H1 (cell line): ENCODE results near the gene UBE4B. TPM values are rescaled to one million over a fixed set of nuclear protein-coding genes. Genes with fewer than 3 reads are reported as not detected.

Experiments
- CTCF ChIA-PET: fragments of 300-600 bp; sonication (Branson Sonifier 250); formaldehyde crosslinking; loops from one replicate; lab custom pipeline; 2021; ENCODE audit not compliant: partially characterized antibody; lab: Charles Lee
- POLR2A ChIA-PET: fragments of 300-600 bp; sonication (Branson Sonifier 250); formaldehyde crosslinking; loops from one replicate; lab custom pipeline; 2021; ENCODE audit warnings: inconsistent platforms; ENCODE audit not compliant: partially characterized antibody; lab: Charles Lee
- DNase-seq, 2 experiments: peaks; one replicate each; pipeline versions ENCODE4 v3.0.0 to v3.0.0-alpha.2; 2010 to 2022; ENCODE audit warnings: low spot score in 2 of 2, low read depth in 1 of 2, mixed read lengths in 1 of 2
- FAIRE-seq: peaks from 2 replicates; lab custom pipeline; 2011; peaks lifted over from hg19 to GRCh38; lab: Jason Lieb, UNC
- H2AFZ ChIP-seq: 2 replicates; pipeline ENCODE4 v1.8.1; 2012; ENCODE audit warnings: low read length, inconsistent platforms
- H2AK5ac ChIP-seq: 2 replicates; pipeline ENCODE4 v1.6.1; 2013; ENCODE audit warnings: low read depth, low read length
- H2BK120ac ChIP-seq: replicated peaks from 2 replicates; pipeline ENCODE3; 2013; ENCODE audit warnings: low read depth, low read length, inconsistent platforms
- H2BK12ac ChIP-seq: 2 replicates; pipeline ENCODE4 v1.6.1; 2013; ENCODE audit warnings: low read depth, low read length
- H2BK15ac ChIP-seq: 2 replicates; pipeline ENCODE4 v1.6.1; 2013; ENCODE audit warnings: low read length
- H2BK20ac ChIP-seq: 2 replicates; pipeline ENCODE4 v1.6.1; 2013; ENCODE audit warnings: low read length
- H2BK5ac ChIP-seq: 2 replicates; pipeline ENCODE4 v1.6.1; 2013; ENCODE audit warnings: low read depth, low read length
- H3K14ac ChIP-seq: 2 replicates; pipeline ENCODE4 v1.6.1; 2013; ENCODE audit warnings: inconsistent platforms; ENCODE audit not compliant: insufficient read length
- H3K18ac ChIP-seq: 2 replicates; pipeline ENCODE4 v1.6.1; 2013; ENCODE audit warnings: low read length; ENCODE audit errors: extremely low read depth
- H3K23ac ChIP-seq: 2 replicates; pipeline ENCODE4 v1.6.1; 2013; ENCODE audit warnings: inconsistent platforms; ENCODE audit not compliant: insufficient read length
- H3K23me2 ChIP-seq: 2 replicates; pipeline ENCODE4 v1.6.1; 2013; ENCODE audit warnings: low read depth, low read length
- H3K27ac ChIP-seq: 2 replicates; pipeline ENCODE4 v1.6.1; 2011; ENCODE audit warnings: low read depth, low read length, inconsistent platforms
- H3K27me3 ChIP-seq, 4 experiments: replicated peaks in 1 of 4; 1 replicate in 1 of 4; 2 replicates in 3 of 4; pipeline versions ENCODE4 v1.6.1 to v1.8.1; 2011 to 2013; ENCODE audit warnings: low read length in 3 of 4, mild to moderate bottlenecking in 3 of 4, inconsistent platforms in 2 of 4, mixed read lengths in 2 of 4, moderate library complexity in 1 of 4; ENCODE audit not compliant: control insufficient read depth in 3 of 4, insufficient read depth in 3 of 4; ENCODE audit errors: extremely low read depth in 1 of 4
- H3K36me3 ChIP-seq, 4 experiments: 2 replicates each; pipeline versions ENCODE4 v1.6.1 to v1.8.1; 2011 to 2013; ENCODE audit warnings: mild to moderate bottlenecking in 4 of 4, low read length in 3 of 4, moderate library complexity in 2 of 4, control low read depth in 1 of 4, inconsistent platforms in 1 of 4; ENCODE audit not compliant: insufficient read depth in 4 of 4, control insufficient read depth in 2 of 4
- H3K4ac ChIP-seq: replicated peaks from 2 replicates; pipeline ENCODE3; 2013; ENCODE audit warnings: low read length, low read depth, mixed read lengths, inconsistent platforms; ENCODE audit not compliant: insufficient read length
- H3K4me1 ChIP-seq, 4 experiments: replicated peaks in 1 of 4; 1 replicate in 1 of 4; 2 replicates in 3 of 4; pipeline versions ENCODE4 v1.6.1 to v1.8.1; 2011 to 2013; ENCODE audit warnings: low read length in 3 of 4, inconsistent platforms in 2 of 4, mixed read lengths in 1 of 4; ENCODE audit not compliant: insufficient read depth in 4 of 4, control insufficient read depth in 3 of 4
- H3K4me2 ChIP-seq, 2 experiments: 2 replicates each; pipeline versions ENCODE4 v1.6.1 to v1.8.1; 2011 to 2013; ENCODE audit warnings: low read depth in 2 of 2, low read length in 2 of 2, control low read depth in 1 of 2, inconsistent platforms in 1 of 2, mild to moderate bottlenecking in 1 of 2; ENCODE audit not compliant: insufficient read depth in 1 of 2
- H3K4me3 ChIP-seq, 4 experiments: fragments of 200-600, 300-600 bp in 1 of 4; sonication (generic), shearing (Covaris generic), sonication (Bioruptor Twin) in 1 of 4; 2 replicates each; pipeline versions ENCODE4 v1.5.1 to v1.8.1; 2011 to 2016; ENCODE audit warnings: low read length in 4 of 4, low read depth in 3 of 4, control low read depth in 2 of 4, inconsistent platforms in 2 of 4, mild to moderate bottlenecking in 2 of 4, mixed read lengths in 1 of 4, moderate library complexity in 1 of 4; ENCODE audit not compliant: insufficient read depth in 2 of 4; ENCODE audit errors: extremely low read depth in 1 of 4
- H3K56ac ChIP-seq: replicated peaks from 2 replicates; pipeline ENCODE3; 2013; ENCODE audit warnings: low read depth, mild to moderate bottlenecking, mixed read lengths, low read length, inconsistent platforms; ENCODE audit not compliant: insufficient read length
- H3K79me1 ChIP-seq: 2 replicates; pipeline ENCODE4 v1.6.1; 2013; ENCODE audit warnings: low read depth, low read length, control low read depth
- H3K79me2 ChIP-seq, 2 experiments: 2 replicates each; pipeline versions ENCODE4 v1.6.1 to v1.8.1; 2012 to 2013; ENCODE audit warnings: low read length in 2 of 2, mild to moderate bottlenecking in 2 of 2, inconsistent platforms in 1 of 2; ENCODE audit not compliant: insufficient read depth in 2 of 2, control insufficient read depth in 1 of 2
- H3K9ac ChIP-seq, 4 experiments: replicated peaks in 1 of 4; 1 replicate in 1 of 4; 2 replicates in 3 of 4; pipeline versions ENCODE4 v1.6.1 to v1.8.1; 2011 to 2013; ENCODE audit warnings: low read depth in 3 of 4, low read length in 3 of 4, control low read depth in 2 of 4, mild to moderate bottlenecking in 2 of 4, moderate library complexity in 2 of 4, inconsistent platforms in 1 of 4; ENCODE audit errors: extremely low read depth in 1 of 4
- H3K9me3 ChIP-seq, 2 experiments: 2 replicates each; pipeline versions ENCODE4 v1.6.1 to v1.8.1; 2012 to 2013; ENCODE audit warnings: mild to moderate bottlenecking in 2 of 2, moderate library complexity in 2 of 2, control low read depth in 1 of 2, inconsistent platforms in 1 of 2, low read depth in 1 of 2, low read length in 1 of 2, mixed read lengths in 1 of 2; ENCODE audit not compliant: insufficient read depth in 2 of 2
- H4K20me1 ChIP-seq, 2 experiments: replicated peaks in 1 of 2; 2 replicates each; pipeline versions ENCODE3 to v1.8.1; 2011 to 2013; ENCODE audit warnings: inconsistent platforms in 2 of 2, low read length in 2 of 2, mild to moderate bottlenecking in 1 of 2; ENCODE audit not compliant: insufficient read depth in 2 of 2, control insufficient read depth in 1 of 2
- H4K5ac ChIP-seq: 2 replicates; pipeline ENCODE4 v1.6.1; 2013; ENCODE audit warnings: low read length, low read depth, mixed read lengths, inconsistent platforms; ENCODE audit not compliant: insufficient read length
- H4K8ac ChIP-seq: 2 replicates; pipeline ENCODE4 v1.8.0; 2013; ENCODE audit warnings: mild to moderate bottlenecking, moderate library complexity, low read length, inconsistent platforms; ENCODE audit not compliant: insufficient read depth; ENCODE audit errors: extremely low read depth
- H4K91ac ChIP-seq: replicated peaks from 2 replicates; pipeline ENCODE3; 2013; ENCODE audit warnings: low read length, mixed read lengths, inconsistent platforms; ENCODE audit not compliant: insufficient read length
- FOSL1 ChIP-seq: IDR thresholded peaks from 2 replicates; pipeline ENCODE4 v1.6.1; 2011; ENCODE audit warnings: mild to moderate bottlenecking, low read depth, low read length, moderate library complexity; ENCODE audit not compliant: insufficient read depth
- KDM1A ChIP-seq: fragments of 200-600, 300-600 bp; sonication (generic); IDR thresholded peaks from 2 replicates; pipeline ENCODE4 v1.7.1; 2016; ENCODE audit warnings: mild to moderate bottlenecking, low read length, borderline replicate concordance
- MAFK ChIP-seq: IDR thresholded peaks from 2 replicates; pipeline ENCODE4 v1.6.1; 2012; ENCODE audit warnings: low read depth, mild to moderate bottlenecking, improper control_type of control experiment, low read length
- MAX ChIP-seq: IDR thresholded peaks from 2 replicates; pipeline ENCODE4 v1.6.1; 2012; ENCODE audit warnings: inconsistent platforms
- WGBS, 2 experiments: shearing (Covaris generic) in 1 of 2; methylation state at CpG; one replicate each; pipeline versions ENCODE4 v1.1.6 to v1.1.7; 2013 to 2015; ENCODE audit warnings: low lambda C conversion rate in 2 of 2, mixed read lengths in 2 of 2, inconsistent platforms in 1 of 2, low coverage in 1 of 2, missing lambda C conversion rate in 1 of 2; ENCODE audit not compliant: insufficient replicate concordance in 2 of 2, insufficient coverage in 1 of 2, insufficient read length in 1 of 2; ENCODE audit errors: extremely low coverage in 1 of 2, missing lambda C conversion rate in 1 of 2; 5-methylcytosine and 5-hydroxymethylcytosine counted together
- polyA plus RNA-seq, 7 experiments: library from polyadenylated mRNA; depleted of rRNA in 3 of 7; stranded (reverse) in 5 of 7; unstranded in 2 of 7; fragments of >200 nt in 5 of 7; fragments of 200-250 nt in 2 of 7; gene quantifications; 1 replicate in 5 of 7; 2 replicates in 1 of 7; 4 replicates in 1 of 7; pipeline versions ENCODE4 v1.2.1 to v1.2.3, GENCODE V29; 2011 to 2013; ENCODE audit warnings: missing spikeins in 2 of 7, mixed read lengths in 2 of 7
- total RNA-seq: library from RNA; stranded (reverse); fragmentation: NEBNext Ultra II Directional; extraction: Animal tissue kit (Norgen Biotek cat#: 25700); gene quantifications from 2 replicates; pipeline ENCODE4 v1.2.1, GENCODE V29; 2021

The UBE4B gene
- total and polyA plus RNA-seq, 2 of the 8 experiments (the other 6 are each of a cell fraction or from before 2014, with no cell fraction given) = 24.5 to 90.1 TPM

- FAIRE-seq (no peak), DNase-seq (no peak)
- no peaks in the 10 kb centered on the region for H3K27me3 ChIP-seq
- no peak overlapping the region for H3K27ac ChIP-seq
- peaks cover 2 to 4% (median 2%) of the 10 kb centered on the region in 4 experiments; a peak in 4 of 7 replicates for H3K4me1 ChIP-seq
- no peak overlapping the region for H4K5ac ChIP-seq
- peaks cover 4% of the 10 kb centered on the region in 2 experiments for H4K20me1 ChIP-seq
- WGBS, 2 experiments = 68% methylated on average over 7 of the region's 7 CpGs; no CpG with 5 or more reads in 1 of the 2 experiments
- H4K8ac ChIP-seq = no peak overlapping the region; the same call in 1 of the 2 replicates
- ChIA-PET CTCF (no interaction called here), POLR2A (interaction anchor here (0.9 to 1.5 kb wide), 2 partner anchors 9 to 32 kb away, joined by 3 to 4 read pairs; no protein-coding TSS in a partner anchor)
- TF ChIP-seq MAFK = no peak
- TF ChIP-seq KDM1A = no peak
- no peak for TF ChIP-seq MAX
- TF ChIP-seq FOSL1 = no peak
- peak overlapping the region; percentile 45; the same call in 1 of the 2 replicates for H2AK5ac ChIP-seq
- H2BK5ac ChIP-seq = 0 out of 2 replicates have a peak overlapping the region, but pooled peaks have one; percentile 68
- no peak overlapping the region for H2AFZ ChIP-seq
- peak overlapping the region; percentile 53; the same call in 1 of the 2 replicates for H2BK15ac ChIP-seq
- 0 out of 4 replicates have a peak overlapping the region, but pooled peaks of 1 of the 2 experiments have one; percentile 12 for H3K4me2 ChIP-seq
- no peak overlapping the region for H3K14ac ChIP-seq
- no peaks in the 10 kb centered on the region for H3K9me3 ChIP-seq
- H3K9ac ChIP-seq = peak overlapping the region in 1 of 4 experiments; percentile 2; a peak in 1 of 7 replicates
- H2BK120ac ChIP-seq = no peak overlapping the region
- H3K36me3 ChIP-seq = no peaks in the 10 kb centered on the region
- no peak overlapping the region for H4K91ac ChIP-seq
- no peak overlapping the region for H3K56ac ChIP-seq
- no peak overlapping the region for H3K4me3 ChIP-seq
- H3K18ac ChIP-seq = no peak overlapping the region
- no peak overlapping the region for H3K4ac ChIP-seq
- no peak overlapping the region for H3K23ac ChIP-seq
- no peak overlapping the region for H2BK20ac ChIP-seq
- peaks cover 3% of the 10 kb centered on the region; the same call in 1 of the 2 replicates for H3K79me1 ChIP-seq
- H3K23me2 ChIP-seq = no peaks in the 10 kb centered on the region
- H2BK12ac ChIP-seq = peak overlapping the region; percentile 44; the same call in 1 of the 2 replicates
- H3K79me2 ChIP-seq = peaks cover 0 to 64% of the 10 kb centered on the region in 2 experiments; a peak in 3 of 4 replicates
These were observed 32.6 kb downstream of the UBE4B start for GRCh38 chr1:10065344-10065685.
